ENCODE data around the gene SEMA3E.

SEMA3E gene

GRCh38 chr7:83629117-83629880, 19.6 kb downstream of the SEMA3E start:
- Histone ChIP-seq H3K27ac (ENCODE audit: extremely low read depth, low read depth, low read length) (no peak overlapping the region), H3K4me1 (ENCODE audit: control insufficient read depth, insufficient read depth, low read length) (no peaks in the 10 kb centered on the region), H3K36me3 (ENCODE audit: control insufficient read depth in 2 of 2, insufficient read depth in 1 of 2, low read length in 2 of 2) (no peaks in the 10 kb centered on the region), H3K4me3 (ENCODE audit: low read depth, low read length) (no peak overlapping the region), H3K9me3 (ENCODE audit: control insufficient read depth, insufficient read depth, low read depth, low read length) (no peaks in the 10 kb centered on the region)
- no peak for TF ChIP-seq ZNF391 (tag by site-specific recombination; IDR thresholded peaks at IDR 0.05; ENCODE audit: borderline replicate concordance, low read depth)
- TF ChIP-seq ZFP41 (tag by site-specific recombination; IDR thresholded peaks at IDR 0.05; ENCODE audit: borderline replicate concordance), result no peak
- TF ChIP-seq ZNF768 (tag by site-specific recombination; IDR thresholded peaks at IDR 0.05), result no peak
- TF ChIP-seq CTCF (tag by site-specific recombination; IDR thresholded peaks at IDR 0.05), result no peak
- no peak for TF ChIP-seq ZNF791 (tag by site-specific recombination; IDR thresholded peaks at IDR 0.05)
- no peak for TF ChIP-seq HOXD13 (CRISPR knock-in tag; IDR thresholded peaks at IDR 0.05; ENCODE audit: borderline replicate concordance)
- TF ChIP-seq AEBP2 (tag by site-specific recombination; IDR thresholded peaks at IDR 0.05; ENCODE audit: borderline replicate concordance), result no peak
- no peak for TF ChIP-seq ZNF211 (tag by site-specific recombination; IDR thresholded peaks at IDR 0.05; ENCODE audit: low read depth)
- TF ChIP-seq HOXC10 (CRISPR knock-in tag; IDR thresholded peaks at IDR 0.05), result no peak
- TF ChIP-seq ZNF670 (tag by site-specific recombination; IDR thresholded peaks at IDR 0.05; ENCODE audit: low read depth), result no peak
- ChIA-PET CTCF (no interaction called here), POLR2A (no interaction called here)

GRCh38 chr7:83617858-83618257, 31.1 kb downstream of the SEMA3E start:
- H3K9me3 ChIP-seq (ENCODE audit: control insufficient read depth, insufficient read depth, low read depth, low read length), result no peaks in the 10 kb centered on the region
- no peak overlapping the region for H3K27ac ChIP-seq (ENCODE audit: extremely low read depth, low read depth, low read length)
- no peak for TF ChIP-seq ZNF248 (tag by site-specific recombination; IDR thresholded peaks at IDR 0.05)
- no peak for TF ChIP-seq ZNF777 (tag by site-specific recombination; IDR thresholded peaks at IDR 0.05; ENCODE audit: borderline replicate concordance)
- no peak for TF ChIP-seq ZSCAN30 (tag by site-specific recombination; IDR thresholded peaks at IDR 0.05)
- TF ChIP-seq ZNF639 (tag by site-specific recombination; IDR thresholded peaks at IDR 0.05), result no peak
- no peak for TF ChIP-seq ZIC2 (tag by site-specific recombination; IDR thresholded peaks at IDR 0.05)
- TF ChIP-seq ZNF501 (tag by site-specific recombination; IDR thresholded peaks at IDR 0.05), result no peak
- TF ChIP-seq ZBTB26 (tag by site-specific recombination; optimal IDR thresholded peaks at IDR 0.05), result no peak
- TF ChIP-seq ZNF335 (tag by site-specific recombination; conservative IDR thresholded peaks at IDR 0.05), result no peak
- no peak for TF ChIP-seq ZNF843 (tag by site-specific recombination; IDR thresholded peaks at IDR 0.05)
- no peak for TF ChIP-seq ZNF394 (tag by site-specific recombination; IDR thresholded peaks at IDR 0.05; ENCODE audit: borderline replicate concordance)
- no peak for TF ChIP-seq ZSCAN16 (tag by site-specific recombination; IDR thresholded peaks at IDR 0.05)
- no peak overlapping the region for H3K4me3 ChIP-seq (ENCODE audit: low read depth, low read length)
- H3K4me1 ChIP-seq (ENCODE audit: control insufficient read depth, insufficient read depth, low read length), result no peaks in the 10 kb centered on the region
- ChIA-PET CTCF (no interaction called here), POLR2A (no interaction called here)
- H3K36me3 ChIP-seq (ENCODE audit: control insufficient read depth in 2 of 2, insufficient read depth in 1 of 2, low read length in 2 of 2), result no peaks in the 10 kb centered on the region
